BE2C (cell line): Measurements from ENCODE around the gene RAB8B.

Experiments used
- DNase-seq: peaks from one replicate; pipeline ENCODE4 v3.0.0-alpha.2; 2020
- H3K27me3 ChIP-seq: fragments of 250-450 bp; sonication (Bioruptor Pico); 2 replicates; pipeline ENCODE4 v1.5.1; 2020; ENCODE audit warnings: mild to moderate bottlenecking
- H3K36me3 ChIP-seq: fragments of 250-450 bp; sonication (Bioruptor Pico); 2 replicates; pipeline ENCODE4 v1.5.1; 2020; ENCODE audit warnings: mild to moderate bottlenecking
- H3K4me1 ChIP-seq: fragments of 250-450 bp; sonication (Bioruptor Pico); 2 replicates; pipeline ENCODE4 v1.5.1; 2020
- H3K4me3 ChIP-seq: 2 replicates; pipeline ENCODE4 v1.5.1; 2011; ENCODE audit warnings: low read depth, low read length
- H3K9me3 ChIP-seq: fragments of 250-450 bp; sonication (Bioruptor Pico); 2 replicates; pipeline ENCODE4 v1.5.1; 2020
- CTCF ChIP-seq: IDR thresholded peaks from 2 replicates; pipeline ENCODE4 v1.5.1; 2012; ENCODE audit warnings: mild to moderate bottlenecking, low read depth, low read length

RAB8B gene

GRCh38 chr15:63188247-63188925, 1.0 kb upstream of the RAB8B start:
- no peaks in the 10 kb centered on the region for H3K36me3 ChIP-seq
- H3K9me3 ChIP-seq: no peaks in the 10 kb centered on the region
- DNase-seq: no peak
- no peaks in the 10 kb centered on the region for H3K27me3 ChIP-seq
- TF ChIP-seq CTCF: no peak
- peak overlapping the region; percentile 86 for H3K4me3 ChIP-seq
- H3K4me1 ChIP-seq: peaks cover 12% of the 10 kb centered on the region

DNA sequence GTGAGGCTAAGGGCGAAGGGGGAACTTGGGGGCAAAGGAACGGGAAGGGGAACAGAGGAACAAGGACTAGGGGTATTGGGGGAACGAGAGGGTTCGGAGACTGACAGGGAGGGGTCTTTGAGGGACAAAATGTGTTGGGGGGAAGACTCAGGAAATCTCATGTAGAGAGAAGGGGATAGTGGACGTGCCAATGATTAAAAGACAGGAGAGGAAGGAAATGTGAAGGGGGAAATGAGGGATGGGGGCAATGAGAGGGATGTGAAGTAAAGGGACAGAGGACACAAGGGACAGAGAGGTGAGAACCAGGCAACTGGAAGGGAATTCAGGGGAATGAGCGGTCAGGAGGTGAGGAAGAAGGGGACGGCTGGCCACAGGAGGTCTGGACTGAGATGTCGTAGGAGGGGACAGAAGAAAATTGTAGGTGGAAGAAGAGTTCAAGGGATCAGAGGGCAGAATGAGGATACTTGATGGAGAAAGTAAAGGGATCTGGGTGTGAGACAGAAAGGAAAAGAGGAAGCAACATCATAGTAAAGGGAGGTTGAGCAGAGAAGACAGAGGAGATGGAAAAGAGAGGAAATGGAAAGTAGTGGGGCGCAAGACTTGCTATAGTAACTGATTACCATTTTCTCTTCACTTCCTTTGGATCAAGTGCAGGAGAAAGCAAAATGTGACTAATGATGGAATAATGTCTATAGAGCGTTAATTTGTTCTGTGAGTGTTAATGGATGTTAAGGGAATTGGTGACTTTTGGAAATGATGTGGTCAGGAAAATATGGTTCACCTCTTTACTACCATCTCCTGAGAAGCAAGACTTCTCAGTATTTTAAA, 749 bp downstream of the RAB8B start:
- Histone ChIP-seq H3K9me3 (no peaks in the 10 kb centered on the region), H3K4me3 (peak overlapping the region; percentile 86), H3K27me3 (no peaks in the 10 kb centered on the region), H3K4me1 (peaks cover 13% of the 10 kb centered on the region), H3K36me3 (no peaks in the 10 kb centered on the region)
- DNase-seq: no peak
- no peak for TF ChIP-seq CTCF

DNA sequence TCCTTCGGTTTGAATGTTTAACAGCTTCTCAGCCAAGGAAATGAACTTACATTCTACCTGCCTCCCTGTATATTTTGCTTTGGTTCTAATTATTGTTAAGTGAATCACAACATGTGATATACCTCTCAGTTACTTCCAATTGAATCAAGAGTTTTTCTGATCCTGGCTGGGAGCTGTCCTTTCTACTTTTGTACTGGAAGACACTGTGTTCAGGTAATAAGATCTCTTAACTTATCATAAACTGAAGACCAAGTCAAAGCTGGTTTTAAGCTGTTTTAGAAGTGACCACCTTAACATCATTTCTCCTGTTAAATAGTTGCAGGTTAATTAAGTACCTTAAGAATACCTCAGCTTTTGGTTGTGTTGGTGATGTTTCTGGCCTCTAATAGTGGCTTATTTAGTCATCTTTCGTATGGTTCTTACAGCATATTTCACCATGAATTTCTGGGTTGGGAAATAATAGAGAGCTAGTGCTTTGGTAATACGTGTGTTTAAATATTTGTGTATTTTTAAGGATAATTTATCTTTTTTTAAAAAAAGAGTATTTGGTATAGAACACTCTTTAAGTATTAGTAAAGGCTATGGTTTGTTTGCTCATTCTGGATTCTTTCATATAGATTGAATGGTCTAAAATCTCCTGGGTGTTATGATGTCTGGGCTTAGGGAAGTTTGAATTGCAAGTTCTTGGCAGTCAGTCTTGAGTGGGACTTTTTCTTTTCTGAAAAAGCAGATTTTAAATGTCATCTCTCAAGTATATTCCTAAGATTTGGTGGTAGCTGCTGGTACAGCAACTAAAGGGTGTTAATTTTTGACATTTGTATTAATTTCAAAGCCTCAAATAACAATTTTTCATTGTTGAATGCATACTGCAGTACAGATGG, 1.6 kb downstream of the RAB8B start:
- H3K4me3 ChIP-seq: peak overlapping the region; percentile 86
- no peaks in the 10 kb centered on the region for H3K9me3 ChIP-seq
- H3K36me3 ChIP-seq: no peaks in the 10 kb centered on the region
- TF ChIP-seq CTCF: no peak
- H3K27me3 ChIP-seq: no peaks in the 10 kb centered on the region
- peaks cover 15% of the 10 kb centered on the region for H3K4me1 ChIP-seq
- DNase-seq: no peak

GRCh38 chr15:63191895-63192618, 2.7 kb downstream of the RAB8B start:
- no peak overlapping the region for H3K4me3 ChIP-seq
- no peak for TF ChIP-seq CTCF
- DNase-seq: no peak
- H3K4me1 ChIP-seq: peaks cover 15% of the 10 kb centered on the region
- H3K9me3 ChIP-seq: no peaks in the 10 kb centered on the region
- H3K27me3 ChIP-seq: no peaks in the 10 kb centered on the region
- no peaks in the 10 kb centered on the region for H3K36me3 ChIP-seq

GRCh38 chr15:63192619-63193206, 3.3 kb downstream of the RAB8B start:
- no peaks in the 10 kb centered on the region for H3K27me3 ChIP-seq
- H3K4me1 ChIP-seq: peaks cover 15% of the 10 kb centered on the region
- H3K9me3 ChIP-seq: no peaks in the 10 kb centered on the region
- no peak for DNase-seq
- TF ChIP-seq CTCF: no peak
- H3K36me3 ChIP-seq: no peaks in the 10 kb centered on the region
- H3K4me3 ChIP-seq: no peak overlapping the region
